HEK293 (cell line): ENCODE measurements around the gene YARS1.

Experiments
- CTCF ChIA-PET: fragments of 350-600 bp; formaldehyde crosslinking; extraction: SDS; loops from one replicate; lab custom pipeline; 2021; ENCODE audit warnings: antibody characterized with exemption; lab: Yijun Ruan, JAX
- POLR2A ChIA-PET: fragments of 300-600 bp; formaldehyde crosslinking; extraction: SDS; loops from one replicate; lab custom pipeline; 2020; ENCODE audit warnings: antibody characterized with exemption, inconsistent platforms; lab: Yijun Ruan, JAX
- H3K27ac ChIP-seq: fragments of 200-500 bp; sonication (Bioruptor generic); 2 replicates; pipeline ENCODE4 v1.5.1; 2014; ENCODE audit warnings: low read depth, low read length, control low read depth, inconsistent platforms; ENCODE audit errors: extremely low read depth
- H3K36me3 ChIP-seq, 2 experiments: fragments of 200-500 bp in 1 of 2; sonication (Bioruptor generic) in 1 of 2; 1 replicate in 1 of 2; 2 replicates in 1 of 2; pipeline ENCODE4 v1.5.1; 2014 to 2017; ENCODE audit warnings: inconsistent platforms in 2 of 2, low read length in 2 of 2; ENCODE audit not compliant: control insufficient read depth in 2 of 2, insufficient read depth in 1 of 2
- H3K4me1 ChIP-seq: fragments of 200-500 bp; sonication (Bioruptor generic); 2 replicates; pipeline ENCODE4 v1.5.1; 2014; ENCODE audit warnings: mild to moderate bottlenecking, low read length, inconsistent platforms; ENCODE audit not compliant: control insufficient read depth, insufficient read depth
- H3K4me3 ChIP-seq: 2 replicates; pipeline ENCODE4 v1.5.1; 2011; ENCODE audit warnings: low read depth, mild to moderate bottlenecking, control low read depth, low read length, moderate library complexity
- H3K9me3 ChIP-seq: fragments of 200-500 bp; sonication (Bioruptor generic); 2 replicates; pipeline ENCODE4 v1.5.1; 2014; ENCODE audit warnings: low read depth, low read length, inconsistent platforms; ENCODE audit not compliant: control insufficient read depth, insufficient read depth
- GLIS2 ChIP-seq: fragments of 450-650 bp; formaldehyde crosslinking; IDR thresholded peaks from 2 replicates; pipeline ENCODE4 v1.5.1; 2016; ENCODE audit warnings: missing biosample characterization, missing genetic modification characterization
- HOXC10 ChIP-seq: sonication (generic); formaldehyde crosslinking; IDR thresholded peaks from 2 replicates; pipeline ENCODE4 v1.8.1; 2023; ENCODE audit warnings: mild to moderate bottlenecking, missing genetic modification reagents
- IKZF3 ChIP-seq: fragments of 450-650 bp; IDR thresholded peaks from 2 replicates; pipeline ENCODE4 v1.5.0; 2018; ENCODE audit warnings: missing biosample characterization, mild to moderate bottlenecking, missing genetic modification characterization, moderate library complexity
- KLF1 ChIP-seq: fragments of 450-650 bp; formaldehyde crosslinking; IDR thresholded peaks from 2 replicates; pipeline ENCODE4 v1.5.1; 2016; ENCODE audit warnings: missing biosample characterization, missing genetic modification characterization
- KLF10 ChIP-seq: fragments of 450-650 bp; IDR thresholded peaks from 2 replicates; pipeline ENCODE4 v1.5.1; 2018; ENCODE audit warnings: missing biosample characterization, mild to moderate bottlenecking, missing genetic modification characterization
- KLF7 ChIP-seq: fragments of 450-650 bp; formaldehyde crosslinking; IDR thresholded peaks from 2 replicates; pipeline ENCODE4 v1.5.1; 2016; ENCODE audit warnings: missing biosample characterization, missing genetic modification characterization, borderline replicate concordance
- MZF1 ChIP-seq: fragments of 450-650 bp; formaldehyde crosslinking; IDR thresholded peaks from 2 replicates; pipeline ENCODE4 v1.5.1; 2017; ENCODE audit warnings: missing biosample characterization, missing genetic modification characterization, borderline replicate concordance
- TCF7L2 ChIP-seq: IDR thresholded peaks from 2 replicates; pipeline ENCODE4 v1.6.1; 2011; ENCODE audit warnings: low read depth, mild to moderate bottlenecking, inconsistent platforms, low read length, moderate library complexity, borderline replicate concordance
- YY2 ChIP-seq: fragments of 450-650 bp; formaldehyde crosslinking; IDR thresholded peaks from 2 replicates; pipeline ENCODE4 v1.5.1; 2016; ENCODE audit warnings: missing biosample characterization, missing genetic modification characterization
- ZBTB1 ChIP-seq: fragments of 450-650 bp; formaldehyde crosslinking; IDR thresholded peaks from 2 replicates; pipeline ENCODE4 v1.5.1; 2016; ENCODE audit warnings: missing biosample characterization, missing genetic modification characterization
- ZFP41 ChIP-seq: fragments of 450-650 bp; formaldehyde crosslinking; IDR thresholded peaks from 2 replicates; pipeline ENCODE4 v1.5.1; 2016; ENCODE audit warnings: missing biosample characterization, missing genetic modification characterization, borderline replicate concordance
- ZNF114 ChIP-seq: fragments of 450-650 bp; formaldehyde crosslinking; IDR thresholded peaks from 2 replicates; pipeline ENCODE4 v1.5.0; 2017; ENCODE audit warnings: missing biosample characterization, missing genetic modification characterization
- ZNF121 ChIP-seq: fragments of 450-650 bp; formaldehyde crosslinking; IDR thresholded peaks from 2 replicates; pipeline ENCODE4 v1.5.1; 2016; ENCODE audit warnings: missing biosample characterization, missing genetic modification characterization
- ZNF169 ChIP-seq: fragments of 450-650 bp; formaldehyde crosslinking; IDR thresholded peaks from 2 replicates; pipeline ENCODE4 v1.5.1; 2016; ENCODE audit warnings: missing biosample characterization, missing genetic modification characterization
- ZNF211 ChIP-seq: fragments of 450-650 bp; formaldehyde crosslinking; IDR thresholded peaks from 2 replicates; pipeline ENCODE4 v1.5.1; 2016; ENCODE audit warnings: low read depth, missing biosample characterization, missing genetic modification characterization
- ZNF433 ChIP-seq: fragments of 450-650 bp; formaldehyde crosslinking; IDR thresholded peaks from 2 replicates; pipeline ENCODE4 v1.5.1; 2016; ENCODE audit warnings: missing biosample characterization, missing genetic modification characterization, low read depth
- ZNF488 ChIP-seq: fragments of 450-650 bp; formaldehyde crosslinking; IDR thresholded peaks from 2 replicates; pipeline ENCODE4 v1.5.1; 2016; ENCODE audit warnings: missing biosample characterization, missing genetic modification characterization
- ZNF560 ChIP-seq: fragments of 450-650 bp; formaldehyde crosslinking; IDR thresholded peaks from 2 replicates; pipeline ENCODE4 v1.5.1; 2017; ENCODE audit warnings: missing biosample characterization, missing genetic modification characterization, borderline replicate concordance
- ZNF561 ChIP-seq: fragments of 450-650 bp; IDR thresholded peaks from 2 replicates; pipeline ENCODE4 v1.5.1; 2018; ENCODE audit warnings: missing biosample characterization, missing genetic modification characterization, borderline replicate concordance
- TF ChIP-seq, protein P1 (sequence below): fragments of 450-650 bp; formaldehyde crosslinking; IDR thresholded peaks from 2 replicates; pipeline ENCODE4 v1.5.1; 2016; ENCODE audit warnings: missing biosample characterization, missing genetic modification characterization, borderline replicate concordance
- TF ChIP-seq, protein P2 (sequence below): fragments of 450-650 bp; formaldehyde crosslinking; IDR thresholded peaks from 2 replicates; pipeline ENCODE4 v1.5.1; 2016; ENCODE audit warnings: missing biosample characterization, missing genetic modification characterization
- TF ChIP-seq, protein P3 (sequence below): sonication (generic); formaldehyde crosslinking; IDR thresholded peaks from 2 replicates; pipeline ENCODE4 v1.8.1; 2022; ENCODE audit warnings: mild to moderate bottlenecking, moderate library complexity, missing genetic modification reagents
- TF ChIP-seq, protein P4 (sequence below): fragments of 450-650 bp; formaldehyde crosslinking; IDR thresholded peaks from 2 replicates; pipeline ENCODE4 v1.5.1; 2017; ENCODE audit warnings: missing biosample characterization, missing genetic modification characterization
- TF ChIP-seq, protein P5 (sequence below): fragments of 450-650 bp; formaldehyde crosslinking; IDR thresholded peaks from 2 replicates; pipeline ENCODE4 v1.5.1; 2016; ENCODE audit warnings: missing biosample characterization, missing genetic modification characterization

Gene YARS1

GRCh38 chr1:32817815-32818786, 943 bp upstream of the YARS1 start (continued):
- TF ChIP-seq ZNF169 (tag by site-specific recombination) (no peak), ZNF488 (tag by site-specific recombination) (no peak), KLF1 (tag by site-specific recombination) (no peak; the same call in 1 of the 2 replicates), HOXC10 (CRISPR knock-in tag) (no peak), ZFP41 (tag by site-specific recombination) (no peak), KLF10 (tag by site-specific recombination) (peak; percentile 20; the same call in 1 of the 2 replicates), ZNF561 (tag by site-specific recombination) (peak; percentile 86), ZNF211 (tag by site-specific recombination) (no peak)
- TF ChIP-seq, protein P1, sequence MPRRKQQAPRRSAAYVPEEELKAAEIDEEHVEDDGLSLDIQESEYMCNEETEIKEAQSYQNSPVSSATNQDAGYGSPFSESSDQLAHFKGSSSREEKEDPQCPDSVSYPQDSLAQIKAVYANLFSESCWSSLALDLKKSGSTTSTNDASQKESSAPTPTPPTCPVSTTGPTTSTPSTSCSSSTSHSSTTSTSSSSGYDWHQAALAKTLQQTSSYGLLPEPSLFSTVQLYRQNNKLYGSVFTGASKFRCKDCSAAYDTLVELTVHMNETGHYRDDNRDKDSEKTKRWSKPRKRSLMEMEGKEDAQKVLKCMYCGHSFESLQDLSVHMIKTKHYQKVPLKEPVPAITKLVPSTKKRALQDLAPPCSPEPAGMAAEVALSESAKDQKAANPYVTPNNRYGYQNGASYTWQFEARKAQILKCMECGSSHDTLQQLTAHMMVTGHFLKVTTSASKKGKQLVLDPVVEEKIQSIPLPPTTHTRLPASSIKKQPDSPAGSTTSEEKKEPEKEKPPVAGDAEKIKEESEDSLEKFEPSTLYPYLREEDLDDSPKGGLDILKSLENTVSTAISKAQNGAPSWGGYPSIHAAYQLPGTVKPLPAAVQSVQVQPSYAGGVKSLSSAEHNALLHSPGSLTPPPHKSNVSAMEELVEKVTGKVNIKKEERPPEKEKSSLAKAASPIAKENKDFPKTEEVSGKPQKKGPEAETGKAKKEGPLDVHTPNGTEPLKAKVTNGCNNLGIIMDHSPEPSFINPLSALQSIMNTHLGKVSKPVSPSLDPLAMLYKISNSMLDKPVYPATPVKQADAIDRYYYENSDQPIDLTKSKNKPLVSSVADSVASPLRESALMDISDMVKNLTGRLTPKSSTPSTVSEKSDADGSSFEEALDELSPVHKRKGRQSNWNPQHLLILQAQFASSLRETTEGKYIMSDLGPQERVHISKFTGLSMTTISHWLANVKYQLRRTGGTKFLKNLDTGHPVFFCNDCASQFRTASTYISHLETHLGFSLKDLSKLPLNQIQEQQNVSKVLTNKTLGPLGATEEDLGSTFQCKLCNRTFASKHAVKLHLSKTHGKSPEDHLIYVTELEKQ (tag by site-specific recombination), result no peak
- TF ChIP-seq, protein P2, sequence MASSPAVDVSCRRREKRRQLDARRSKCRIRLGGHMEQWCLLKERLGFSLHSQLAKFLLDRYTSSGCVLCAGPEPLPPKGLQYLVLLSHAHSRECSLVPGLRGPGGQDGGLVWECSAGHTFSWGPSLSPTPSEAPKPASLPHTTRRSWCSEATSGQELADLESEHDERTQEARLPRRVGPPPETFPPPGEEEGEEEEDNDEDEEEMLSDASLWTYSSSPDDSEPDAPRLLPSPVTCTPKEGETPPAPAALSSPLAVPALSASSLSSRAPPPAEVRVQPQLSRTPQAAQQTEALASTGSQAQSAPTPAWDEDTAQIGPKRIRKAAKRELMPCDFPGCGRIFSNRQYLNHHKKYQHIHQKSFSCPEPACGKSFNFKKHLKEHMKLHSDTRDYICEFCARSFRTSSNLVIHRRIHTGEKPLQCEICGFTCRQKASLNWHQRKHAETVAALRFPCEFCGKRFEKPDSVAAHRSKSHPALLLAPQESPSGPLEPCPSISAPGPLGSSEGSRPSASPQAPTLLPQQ (tag by site-specific recombination), result peak; percentile 87; the same call in 1 of the 2 replicates
- TF ChIP-seq, protein P3, sequence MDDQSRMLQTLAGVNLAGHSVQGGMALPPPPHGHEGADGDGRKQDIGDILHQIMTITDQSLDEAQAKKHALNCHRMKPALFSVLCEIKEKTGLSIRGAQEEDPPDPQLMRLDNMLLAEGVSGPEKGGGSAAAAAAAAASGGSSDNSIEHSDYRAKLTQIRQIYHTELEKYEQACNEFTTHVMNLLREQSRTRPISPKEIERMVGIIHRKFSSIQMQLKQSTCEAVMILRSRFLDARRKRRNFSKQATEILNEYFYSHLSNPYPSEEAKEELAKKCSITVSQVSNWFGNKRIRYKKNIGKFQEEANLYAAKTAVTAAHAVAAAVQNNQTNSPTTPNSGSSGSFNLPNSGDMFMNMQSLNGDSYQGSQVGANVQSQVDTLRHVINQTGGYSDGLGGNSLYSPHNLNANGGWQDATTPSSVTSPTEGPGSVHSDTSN (CRISPR knock-in tag), result no peak
- TF ChIP-seq, protein P4, sequence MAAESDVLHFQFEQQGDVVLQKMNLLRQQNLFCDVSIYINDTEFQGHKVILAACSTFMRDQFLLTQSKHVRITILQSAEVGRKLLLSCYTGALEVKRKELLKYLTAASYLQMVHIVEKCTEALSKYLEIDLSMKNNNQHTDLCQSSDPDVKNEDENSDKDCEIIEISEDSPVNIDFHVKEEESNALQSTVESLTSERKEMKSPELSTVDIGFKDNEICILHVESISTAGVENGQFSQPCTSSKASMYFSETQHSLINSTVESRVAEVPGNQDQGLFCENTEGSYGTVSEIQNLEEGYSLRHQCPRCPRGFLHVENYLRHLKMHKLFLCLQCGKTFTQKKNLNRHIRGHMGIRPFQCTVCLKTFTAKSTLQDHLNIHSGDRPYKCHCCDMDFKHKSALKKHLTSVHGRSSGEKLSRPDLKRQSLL, result no peak

- CTCF ChIA-PET, result interaction anchor here (2.1 kb wide), 1 partner anchor 56 kb away, joined by 8 read pairs; no protein-coding TSS in a partner anchor
These were observed 441 bp downstream of the YARS1 start for GRCh38 chr1:32816676-32817158.

More at GRCh38 chr1:32816676-32817158, 441 bp downstream of the YARS1 start:
- no peaks in the 10 kb centered on the region for H3K4me1 ChIP-seq
- peak overlapping the region; percentile 99 for H3K4me3 ChIP-seq
- TF ChIP-seq TCF7L2 (no peak), KLF7 (tag by site-specific recombination) (no peak), IKZF3 (tag by site-specific recombination) (0 out of 2 replicates have a peak, but pooled peaks have one; percentile 19), ZBTB1 (tag by site-specific recombination) (no peak), ZNF560 (tag by site-specific recombination) (no peak), YY2 (tag by site-specific recombination) (no peak), ZNF114 (tag by site-specific recombination) (no peak), ZNF121 (tag by site-specific recombination) (peak; percentile 18; the same call in 1 of the 2 replicates), GLIS2 (tag by site-specific recombination) (no peak), ZNF433 (tag by site-specific recombination) (no peak), MZF1 (tag by site-specific recombination) (peak; percentile 43; the same call in 1 of the 2 replicates)
- TF ChIP-seq, protein P5, sequence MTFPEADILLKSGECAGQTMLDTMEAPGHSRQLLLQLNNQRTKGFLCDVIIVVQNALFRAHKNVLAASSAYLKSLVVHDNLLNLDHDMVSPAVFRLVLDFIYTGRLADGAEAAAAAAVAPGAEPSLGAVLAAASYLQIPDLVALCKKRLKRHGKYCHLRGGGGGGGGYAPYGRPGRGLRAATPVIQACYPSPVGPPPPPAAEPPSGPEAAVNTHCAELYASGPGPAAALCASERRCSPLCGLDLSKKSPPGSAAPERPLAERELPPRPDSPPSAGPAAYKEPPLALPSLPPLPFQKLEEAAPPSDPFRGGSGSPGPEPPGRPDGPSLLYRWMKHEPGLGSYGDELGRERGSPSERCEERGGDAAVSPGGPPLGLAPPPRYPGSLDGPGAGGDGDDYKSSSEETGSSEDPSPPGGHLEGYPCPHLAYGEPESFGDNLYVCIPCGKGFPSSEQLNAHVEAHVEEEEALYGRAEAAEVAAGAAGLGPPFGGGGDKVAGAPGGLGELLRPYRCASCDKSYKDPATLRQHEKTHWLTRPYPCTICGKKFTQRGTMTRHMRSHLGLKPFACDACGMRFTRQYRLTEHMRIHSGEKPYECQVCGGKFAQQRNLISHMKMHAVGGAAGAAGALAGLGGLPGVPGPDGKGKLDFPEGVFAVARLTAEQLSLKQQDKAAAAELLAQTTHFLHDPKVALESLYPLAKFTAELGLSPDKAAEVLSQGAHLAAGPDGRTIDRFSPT, result no peak
- H3K36me3 ChIP-seq, result peaks cover 4 to 11% of the 10 kb centered on the region in 2 experiments; a peak in 2 of 3 replicates
- H3K9me3 ChIP-seq, result no peaks in the 10 kb centered on the region
- H3K27ac ChIP-seq, result peak overlapping the region; percentile 69
- POLR2A ChIA-PET, result interaction anchor here (1.2 kb wide), 1 partner anchor 311 kb away, joined by 3 read pairs; no protein-coding TSS in a partner anchor
